ENCODE data around the gene CRADD.
A peak's percentile ranks its signal among the peaks of the same experiment; 100 is the strongest.
"Not testable (repeated sequence)": the region's sequence is repeated elsewhere in the genome, so short reads cannot be mapped to it uniquely, and the experiment has no call there.

Gene CRADD

GRCh38 chr12:93762059-93762719, 85.0 kb downstream of the CRADD start:
- DNase-seq, result no peak

- DNase-seq, result no peak
These were observed 85.9 kb downstream of the CRADD start for GRCh38 chr12:93762912-93763553.

- no peak for DNase-seq
These were observed 86.6 kb downstream of the CRADD start for GRCh38 chr12:93763746-93764147.

GRCh38 chr12:93766371-93766770, 89.2 kb downstream of the CRADD start:
- DNase-seq, result no peak

- DNase-seq, result peak in 1 of 2 donors; percentile 34
These were observed 89.8 kb downstream of the CRADD start for GRCh38 chr12:93766796-93767523.

- DNase-seq, result no peak
These were observed 90.3 kb downstream of the CRADD start for GRCh38 chr12:93767524-93767863.

- DNase-seq, result no peak
These were observed 95.0 kb downstream of the CRADD start for GRCh38 chr12:93772003-93772700.

GRCh38 chr12:93773122-93773871, 96.1 kb downstream of the CRADD start:
- DNase-seq, result peak; percentile 53 to 66

GRCh38 chr12:93776581-93777018, 99.4 kb downstream of the CRADD start:
- DNase-seq, result no peak

- DNase-seq, result no peak
These were observed 100.1 kb downstream of the CRADD start for GRCh38 chr12:93777254-93777653.

- no peak for DNase-seq
These were observed 101.1 kb downstream of the CRADD start for GRCh38 chr12:93778306-93778705.

- DNase-seq, result no peak
These were observed 101.6 kb downstream of the CRADD start for GRCh38 chr12:93778766-93779165.

- DNase-seq, result no peak
These were observed 103.0 kb downstream of the CRADD start for GRCh38 chr12:93780101-93780641.

GRCh38 chr12:93780886-93781285, 103.7 kb downstream of the CRADD start:
- peak; percentile 32 to 45 for DNase-seq

GRCh38 chr12:93781961-93782360, 104.8 kb downstream of the CRADD start:
- not testable (repeated sequence) for DNase-seq

GRCh38 chr12:93782853-93783252, 105.7 kb downstream of the CRADD start:
- no peak for DNase-seq

GRCh38 chr12:93783832-93784231, 106.7 kb downstream of the CRADD start:
- DNase-seq, result peak; percentile 51 to 53

- DNase-seq, result peak; percentile 21 to 26
These were observed 107.3 kb downstream of the CRADD start for GRCh38 chr12:93784339-93785086.

GRCh38 chr12:93785249-93786010, 108.3 kb downstream of the CRADD start:
- DNase-seq, result peak; percentile 41 to 59

GRCh38 chr12:93786656-93787397, 109.7 kb downstream of the CRADD start:
- no peak for DNase-seq
